Skeletal muscle satellite cell (primary cell): ENCODE results near the gene TAF7.
"Not testable (repeated sequence)": the region's sequence is repeated elsewhere in the genome, so short reads cannot be mapped to it uniquely, and the experiment has no call there.

Source experiments
- H3K27me3 ChIP-seq: 2 replicates; pipeline ENCODE4 v1.7.0; 2013; ENCODE audit warnings: low read length; ENCODE audit not compliant: control insufficient read depth, insufficient read depth
- H3K36me3 ChIP-seq: 2 replicates; pipeline ENCODE4 v1.7.0; 2013; ENCODE audit warnings: mild to moderate bottlenecking, control low read depth, low read length; ENCODE audit not compliant: insufficient read depth
- H3K4me1 ChIP-seq: 2 replicates; pipeline ENCODE4 v1.7.0; 2013; ENCODE audit warnings: low read length; ENCODE audit not compliant: control insufficient read depth, insufficient read depth
- H3K4me2 ChIP-seq: 2 replicates; pipeline ENCODE4 v1.7.0; 2013; ENCODE audit warnings: mild to moderate bottlenecking, low read length
- H3K4me3 ChIP-seq: 2 replicates; pipeline ENCODE4 v1.7.0; 2013; ENCODE audit warnings: low read length
- H3K9ac ChIP-seq: 2 replicates; pipeline ENCODE4 v1.7.0; 2013; ENCODE audit warnings: mild to moderate bottlenecking, low read depth, low read length, moderate library complexity
- H3K9me3 ChIP-seq: replicated peaks from 2 replicates; pipeline ENCODE4 v1.7.0; 2013; ENCODE audit warnings: mild to moderate bottlenecking, control low read depth, low read length

The TAF7 gene

GRCh38 chr5:141351591-141351990 is 31.0 kb upstream of the TAF7 start:
- no peaks in the 10 kb centered on the region for H3K4me1 ChIP-seq
- H3K36me3 ChIP-seq = no peaks in the 10 kb centered on the region
- H3K9ac ChIP-seq = no peak overlapping the region
- H3K27me3 ChIP-seq = no peaks in the 10 kb centered on the region
- no peak overlapping the region for H3K4me2 ChIP-seq
- H3K9me3 ChIP-seq = peaks cover 9% of the 10 kb centered on the region
- no peak overlapping the region for H3K4me3 ChIP-seq

- Histone ChIP-seq H3K4me1 (no peaks in the 10 kb centered on the region), H3K36me3 (no peaks in the 10 kb centered on the region), H3K4me3 (peak within 1 kb of the TSS; percentile 66), H3K4me2 (peak within 1 kb of the TSS; percentile 84), H3K9ac (peak within 1 kb of the TSS; percentile 5), H3K27me3 (no peaks in the 10 kb centered on the region), H3K9me3 (peaks cover 13% of the 10 kb centered on the region)
Observed at GRCh38 chr5:141349917-141350619, 29.5 kb upstream of the TAF7 start, which contains the start of gene PCDHGB1. Gene PCDHGB1 (plus strand): TSS chr5:141350099. CDS start chr5:141350261, 162 bp downstream.

GRCh38 chr5:141346017-141346416 is 25.4 kb upstream of the TAF7 start:
- H3K4me3 ChIP-seq, H3K27me3 ChIP-seq, H3K36me3 ChIP-seq, H3K4me1 ChIP-seq, H3K9ac ChIP-seq, H3K4me2 ChIP-seq: not testable (repeated sequence)
- peaks cover 27% of the 10 kb centered on the region for H3K9me3 ChIP-seq

- Histone ChIP-seq H3K4me3 (no peak overlapping the region), H3K4me2 (no peak overlapping the region), H3K36me3 (no peaks in the 10 kb centered on the region), H3K4me1 (no peaks in the 10 kb centered on the region), H3K9ac (no peak overlapping the region), H3K9me3 (peaks cover 22% of the 10 kb centered on the region), H3K27me3 (no peaks in the 10 kb centered on the region)
Observed at GRCh38 chr5:141345327-141345726, 24.7 kb upstream of the TAF7 start.

DNA sequence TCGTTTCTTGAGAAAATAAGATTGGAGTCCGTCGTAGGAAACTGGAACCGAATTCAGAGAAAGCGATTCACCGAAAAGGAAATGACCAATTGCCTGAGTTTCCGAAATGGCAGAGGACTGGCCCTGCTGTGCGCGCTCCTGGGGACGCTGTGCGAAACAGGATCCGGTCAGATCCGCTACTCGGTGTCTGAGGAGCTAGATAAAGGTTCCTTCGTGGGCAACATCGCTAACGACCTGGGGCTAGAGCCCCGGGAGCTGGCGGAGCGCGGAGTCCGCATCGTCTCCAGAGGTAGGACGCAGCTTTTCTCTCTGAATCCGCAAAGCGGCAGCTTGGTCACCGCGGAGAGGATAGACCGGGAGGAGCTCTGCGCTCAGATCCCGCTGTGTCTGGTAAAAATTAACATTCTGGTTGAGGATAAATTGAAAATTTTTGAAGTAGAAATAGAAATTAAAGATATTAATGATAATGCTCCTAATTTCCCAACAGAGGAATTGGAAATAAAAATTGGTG is 23.4 kb upstream of the TAF7 start:
- peaks cover 25% of the 10 kb centered on the region for H3K9me3 ChIP-seq
- peak overlapping the region; percentile 65 for H3K4me3 ChIP-seq
- H3K4me2 ChIP-seq = peak overlapping the region; percentile 63
- no peaks in the 10 kb centered on the region for H3K36me3 ChIP-seq
- no peaks in the 10 kb centered on the region for H3K27me3 ChIP-seq
- H3K9ac ChIP-seq = peak overlapping the region; percentile 44
- H3K4me1 ChIP-seq = no peaks in the 10 kb centered on the region

DNA sequence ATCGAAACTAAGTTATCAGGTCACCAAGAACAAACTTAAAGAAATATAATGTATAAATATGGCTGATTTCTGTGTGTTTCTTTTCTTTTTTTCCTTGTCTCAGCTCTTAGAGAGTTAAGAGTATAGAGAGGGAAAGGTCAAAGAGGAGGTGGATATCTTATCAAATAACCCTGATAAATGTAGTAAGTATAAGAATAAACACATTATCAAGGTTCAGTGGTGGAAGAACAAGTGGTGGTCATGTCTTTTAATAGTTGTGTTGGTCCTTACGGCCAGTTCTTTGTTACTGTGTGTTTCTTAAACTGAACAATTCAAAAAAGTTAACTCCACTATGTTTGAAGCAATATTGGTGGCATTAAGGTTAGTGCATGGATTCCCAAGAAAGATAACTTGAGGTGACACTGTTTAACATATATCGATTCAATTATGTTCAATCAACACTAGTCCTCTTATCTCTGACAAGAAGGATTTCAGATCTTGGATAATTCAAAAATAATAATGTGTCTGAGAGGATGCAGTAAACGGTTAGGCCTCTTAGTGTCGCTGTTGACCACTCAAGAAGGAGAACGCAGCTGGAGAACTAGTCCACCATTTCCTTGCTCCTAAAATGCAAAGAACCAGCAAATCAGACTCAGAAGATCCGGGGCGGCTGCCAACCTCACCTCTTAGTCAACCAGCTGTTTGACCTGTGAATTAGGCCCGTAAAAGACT is 22.8 kb upstream of the TAF7 start, which contains the start of gene PCDHGA3:
Gene PCDHGA3 (plus strand): TSS at position 588 of the 711 bp plus-strand sequence. CDS start 205 bp downstream, outside the sequence.
- H3K4me2 ChIP-seq = peak within 1 kb of the TSS; percentile 63
- H3K27me3 ChIP-seq = no peaks in the 10 kb centered on the region
- H3K4me1 ChIP-seq = no peaks in the 10 kb centered on the region
- peaks cover 25% of the 10 kb centered on the region for H3K9me3 ChIP-seq
- peak within 1 kb of the TSS; percentile 44 for H3K9ac ChIP-seq
- H3K36me3 ChIP-seq = no peaks in the 10 kb centered on the region
- H3K4me3 ChIP-seq = peak within 1 kb of the TSS; percentile 65

- H3K4me2 ChIP-seq = no peak overlapping the region
- H3K9me3 ChIP-seq = peaks cover 25% of the 10 kb centered on the region
- no peaks in the 10 kb centered on the region for H3K36me3 ChIP-seq
- H3K27me3 ChIP-seq = no peaks in the 10 kb centered on the region
- H3K4me1 ChIP-seq = no peaks in the 10 kb centered on the region
- H3K9ac ChIP-seq = no peak overlapping the region
- no peak overlapping the region for H3K4me3 ChIP-seq
Observed at GRCh38 chr5:141342773-141343172, 22.2 kb upstream of the TAF7 start.

- H3K4me2 ChIP-seq, H3K36me3 ChIP-seq, H3K4me3 ChIP-seq, H3K27me3 ChIP-seq, H3K4me1 ChIP-seq, H3K9ac ChIP-seq: not testable (repeated sequence)
- H3K9me3 ChIP-seq = peaks cover 30% of the 10 kb centered on the region
Observed at GRCh38 chr5:141340781-141341354, 20.3 kb upstream of the TAF7 start.

- Histone ChIP-seq H3K4me3 (peak within 1 kb of the TSS; percentile 50), H3K27me3 (no peaks in the 10 kb centered on the region), H3K4me1 (no peaks in the 10 kb centered on the region), H3K9ac (peak within 1 kb of the TSS; percentile 33), H3K36me3 (no peaks in the 10 kb centered on the region), H3K9me3 (peaks cover 13% of the 10 kb centered on the region), H3K4me2 (peak within 1 kb of the TSS; percentile 54)
Observed at GRCh38 chr5:141338538-141339306, 18.1 kb upstream of the TAF7 start, which contains the start of gene PCDHGA2. Gene PCDHGA2 (plus strand): TSS chr5:141338760.

GRCh38 chr5:141332571-141332970 is 12.0 kb upstream of the TAF7 start:
- H3K4me2 ChIP-seq, H3K4me1 ChIP-seq, H3K4me3 ChIP-seq, H3K27me3 ChIP-seq, H3K9ac ChIP-seq, H3K36me3 ChIP-seq: not testable (repeated sequence)
- H3K9me3 ChIP-seq = peaks cover 11% of the 10 kb centered on the region
